Measurements from ENCODE around the gene NID2.

Gene NID2

GRCh38 chr14:52068615-52069306 is at the start of gene NID2:
TSS of gene NID2 (minus strand) at chr14:52069059. CDS start at chr14:52068994, 65 bp downstream.
- no peak for TF ChIP-seq JUND (IDR thresholded peaks at IDR 0.05; ENCODE audit: low read depth)
- in situ Hi-C loops (cut with HindIII; ENCODE audit: low pct_unique_long_range_greater_than_20kb, low sequenced_read_pairs), result no loop called here
- no peak for DNase-seq (ENCODE audit: low read depth in 1 of 2, low spot score in 1 of 2)

GRCh38 chr14:52117111-52117832 is 48.4 kb upstream of the NID2 start:
- in situ Hi-C loops (cut with HindIII; ENCODE audit: low pct_unique_long_range_greater_than_20kb, low sequenced_read_pairs), result no loop called here
- no peak for TF ChIP-seq JUND (IDR thresholded peaks at IDR 0.05; ENCODE audit: low read depth)
- DNase-seq (ENCODE audit: low read depth in 1 of 2, low spot score in 1 of 2), result no peak

- no peak for DNase-seq (ENCODE audit: low read depth in 1 of 2, low spot score in 1 of 2)
- TF ChIP-seq JUND (IDR thresholded peaks at IDR 0.05; ENCODE audit: low read depth), result no peak
- in situ Hi-C loops (cut with HindIII; ENCODE audit: low pct_unique_long_range_greater_than_20kb, low sequenced_read_pairs), result no loop called here
These were observed 46.4 kb upstream of the NID2 start for GRCh38 chr14:52115286-52115685.

GRCh38 chr14:52112336-52113018 is 43.6 kb upstream of the NID2 start:
- TF ChIP-seq JUND (IDR thresholded peaks at IDR 0.05; ENCODE audit: low read depth), result no peak
- no peak for DNase-seq (ENCODE audit: low read depth in 1 of 2, low spot score in 1 of 2)
- in situ Hi-C loops (cut with HindIII; ENCODE audit: low pct_unique_long_range_greater_than_20kb, low sequenced_read_pairs), result no loop called here

- DNase-seq (ENCODE audit: low read depth in 1 of 2, low spot score in 1 of 2), result no peak
- TF ChIP-seq JUND (IDR thresholded peaks at IDR 0.05; ENCODE audit: low read depth), result no peak
- in situ Hi-C loops (cut with HindIII; ENCODE audit: low pct_unique_long_range_greater_than_20kb, low sequenced_read_pairs), result no loop called here
These were observed 42.7 kb upstream of the NID2 start for GRCh38 chr14:52111583-52111982.

GRCh38 chr14:52110441-52111086 is 41.7 kb upstream of the NID2 start:
- DNase-seq (ENCODE audit: low read depth in 1 of 2, low spot score in 1 of 2), result no peak
- in situ Hi-C loops (cut with HindIII; ENCODE audit: low pct_unique_long_range_greater_than_20kb, low sequenced_read_pairs), result no loop called here
- TF ChIP-seq JUND (IDR thresholded peaks at IDR 0.05; ENCODE audit: low read depth), result no peak

- in situ Hi-C loops (cut with HindIII; ENCODE audit: low pct_unique_long_range_greater_than_20kb, low sequenced_read_pairs), result no loop called here
These were observed 40.0 kb upstream of the NID2 start for GRCh38 chr14:52108823-52109222.

GRCh38 chr14:52106840-52107239 is 38.0 kb upstream of the NID2 start:
- no peak for TF ChIP-seq JUND (IDR thresholded peaks at IDR 0.05; ENCODE audit: low read depth)
- no peak for DNase-seq (ENCODE audit: low read depth in 1 of 2, low spot score in 1 of 2)
- in situ Hi-C loops (cut with HindIII; ENCODE audit: low pct_unique_long_range_greater_than_20kb, low sequenced_read_pairs), result no loop called here

More at GRCh38 chr14:52108823-52109222, 40.0 kb upstream of the NID2 start:
- DNase-seq (ENCODE audit: low read depth in 1 of 2, low spot score in 1 of 2), result no peak
- no peak for TF ChIP-seq JUND (IDR thresholded peaks at IDR 0.05; ENCODE audit: low read depth)

GRCh38 chr14:52103416-52103815 is 34.6 kb upstream of the NID2 start:
- DNase-seq (ENCODE audit: low read depth in 1 of 2, low spot score in 1 of 2), result no peak
- in situ Hi-C loops (cut with HindIII; ENCODE audit: low pct_unique_long_range_greater_than_20kb, low sequenced_read_pairs), result no loop called here
- no peak for TF ChIP-seq JUND (IDR thresholded peaks at IDR 0.05; ENCODE audit: low read depth)

GRCh38 chr14:52095794-52096193 is 26.9 kb upstream of the NID2 start:
- no peak for TF ChIP-seq JUND (IDR thresholded peaks at IDR 0.05; ENCODE audit: low read depth)
- no peak for DNase-seq (ENCODE audit: low read depth in 1 of 2, low spot score in 1 of 2)
- in situ Hi-C loops (cut with HindIII; ENCODE audit: low pct_unique_long_range_greater_than_20kb, low sequenced_read_pairs), result no loop called here

- DNase-seq (ENCODE audit: low read depth in 1 of 2, low spot score in 1 of 2), result no peak
- TF ChIP-seq JUND (IDR thresholded peaks at IDR 0.05; ENCODE audit: low read depth), result no peak
- in situ Hi-C loops (cut with HindIII; ENCODE audit: low pct_unique_long_range_greater_than_20kb, low sequenced_read_pairs), result no loop called here
These were observed 26.5 kb upstream of the NID2 start for GRCh38 chr14:52095336-52095735.

- in situ Hi-C loops (cut with HindIII; ENCODE audit: low pct_unique_long_range_greater_than_20kb, low sequenced_read_pairs), result no loop called here
- TF ChIP-seq JUND (IDR thresholded peaks at IDR 0.05; ENCODE audit: low read depth), result no peak
- no peak for DNase-seq (ENCODE audit: low read depth in 1 of 2, low spot score in 1 of 2)
These were observed 25.9 kb upstream of the NID2 start for GRCh38 chr14:52094546-52095271.

Measured in T47D (cell line).